GM23248 (cell line): ENCODE data around the gene PEAR1.

Source experiments
- EZH2 ChIP-seq: fragments of 200-600 bp; sonication (generic); IDR thresholded peaks from 2 replicates; pipeline ENCODE4 v1.6.1; 2018; ENCODE audit warnings: antibody characterized with exemption, mild to moderate bottlenecking; ENCODE audit not compliant: insufficient read depth, poor library complexity, severe bottlenecking
- EZH2phosphoT487 ChIP-seq: fragments of 200-600 bp; sonication (generic); IDR thresholded peaks from 2 replicates; pipeline ENCODE4 v1.6.1; 2018; ENCODE audit warnings: antibody characterized with exemption, moderate library complexity, mild to moderate bottlenecking, low read depth; ENCODE audit not compliant: insufficient read depth

DNA sequence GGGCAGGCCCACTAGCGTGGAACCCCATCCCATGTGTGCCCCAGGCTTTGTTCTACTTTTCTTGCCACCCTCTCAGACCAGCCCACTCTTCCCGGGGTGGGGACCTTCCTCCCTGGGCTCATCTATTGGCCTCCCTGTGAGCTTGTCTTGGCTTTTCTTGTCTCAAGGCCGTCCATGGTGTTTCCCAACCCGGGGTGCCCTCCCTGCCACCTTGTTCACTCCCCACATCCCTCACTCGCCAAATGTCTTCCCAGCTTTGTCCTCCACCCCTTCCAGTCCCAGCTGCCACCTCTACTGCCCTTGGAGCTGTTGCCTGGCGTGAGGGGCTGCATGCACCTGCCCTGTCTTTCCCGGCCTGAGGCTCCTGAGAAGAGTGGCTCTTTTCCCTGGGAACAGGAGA lies 45.3 kb downstream of the PEAR1 start:
- no peak for TF ChIP-seq EZH2
- TF ChIP-seq EZH2phosphoT487: no peak
